GM12892 (cell line): ENCODE data around the gene RALGPS1.

Experiments
- POLR2A ChIP-seq: IDR thresholded peaks from 2 replicates; pipeline ENCODE4 v1.6.1; 2011; ENCODE audit warnings: low read depth, low read length, control low read depth
- POLR2AphosphoS5 ChIP-seq: IDR thresholded peaks from 2 replicates; pipeline ENCODE4 v1.6.1; 2011; ENCODE audit warnings: low read depth, low read length, control low read depth

- TF ChIP-seq POLR2A, result no peak
- TF ChIP-seq POLR2AphosphoS5, result no peak
Observed at GRCh38 chr9:127218818-127219217, 304.2 kb downstream of the RALGPS1 start.
